HEK293 (cell line): Measurements from ENCODE around the gene STK16.
A peak's percentile ranks its signal among the peaks of the same experiment; 100 is the strongest.

Experiments used
- CTCF ChIA-PET: fragments of 350-600 bp; formaldehyde crosslinking; extraction: SDS; loops from one replicate; lab custom pipeline; 2021; ENCODE audit warnings: antibody characterized with exemption; lab: Yijun Ruan, JAX
- POLR2A ChIA-PET: fragments of 300-600 bp; formaldehyde crosslinking; extraction: SDS; loops from one replicate; lab custom pipeline; 2020; ENCODE audit warnings: antibody characterized with exemption, inconsistent platforms; lab: Yijun Ruan, JAX
- H3K27ac ChIP-seq: fragments of 200-500 bp; sonication (Bioruptor generic); 2 replicates; pipeline ENCODE4 v1.5.1; 2014; ENCODE audit warnings: low read depth, low read length, control low read depth, inconsistent platforms; ENCODE audit errors: extremely low read depth
- H3K36me3 ChIP-seq, 2 experiments: fragments of 200-500 bp in 1 of 2; sonication (Bioruptor generic) in 1 of 2; 1 replicate in 1 of 2; 2 replicates in 1 of 2; pipeline ENCODE4 v1.5.1; 2014 to 2017; ENCODE audit warnings: inconsistent platforms in 2 of 2, low read length in 2 of 2; ENCODE audit not compliant: control insufficient read depth in 2 of 2, insufficient read depth in 1 of 2
- H3K4me1 ChIP-seq: fragments of 200-500 bp; sonication (Bioruptor generic); 2 replicates; pipeline ENCODE4 v1.5.1; 2014; ENCODE audit warnings: mild to moderate bottlenecking, low read length, inconsistent platforms; ENCODE audit not compliant: control insufficient read depth, insufficient read depth
- H3K4me3 ChIP-seq: 2 replicates; pipeline ENCODE4 v1.5.1; 2011; ENCODE audit warnings: low read depth, mild to moderate bottlenecking, control low read depth, low read length, moderate library complexity
- H3K9me3 ChIP-seq: fragments of 200-500 bp; sonication (Bioruptor generic); 2 replicates; pipeline ENCODE4 v1.5.1; 2014; ENCODE audit warnings: low read depth, low read length, inconsistent platforms; ENCODE audit not compliant: control insufficient read depth, insufficient read depth
- GLI2 ChIP-seq: fragments of 450-650 bp; formaldehyde crosslinking; IDR thresholded peaks from 2 replicates; pipeline ENCODE4; 2017; ENCODE audit warnings: missing biosample characterization, missing genetic modification characterization, low read depth, borderline replicate concordance
- OVOL3 ChIP-seq: fragments of 450-650 bp; formaldehyde crosslinking; IDR thresholded peaks from 2 replicates; pipeline ENCODE4 v1.5.1; 2016; ENCODE audit warnings: missing biosample characterization, missing genetic modification characterization
- WT1 ChIP-seq: fragments of 450-650 bp; formaldehyde crosslinking; IDR thresholded peaks from 2 replicates; pipeline ENCODE4 v1.5.1; 2016; ENCODE audit warnings: missing biosample characterization, missing genetic modification characterization
- YY1 ChIP-seq: fragments of 450-650 bp; formaldehyde crosslinking; IDR thresholded peaks from 2 replicates; pipeline ENCODE4 v1.5.1; 2018; ENCODE audit warnings: missing biosample characterization, missing genetic modification characterization
- ZEB2 ChIP-seq: fragments of 450-650 bp; formaldehyde crosslinking; IDR thresholded peaks from 2 replicates; pipeline ENCODE4 v1.5.1; 2016; ENCODE audit warnings: missing biosample characterization, missing genetic modification characterization
- ZFP37 ChIP-seq: fragments of 450-650 bp; formaldehyde crosslinking; IDR thresholded peaks from 2 replicates; pipeline ENCODE4 v1.5.1; 2016; ENCODE audit warnings: missing biosample characterization, missing genetic modification characterization
- ZIC2 ChIP-seq: fragments of 450-650 bp; formaldehyde crosslinking; IDR thresholded peaks from 2 replicates; pipeline ENCODE4 v1.5.1; 2016; ENCODE audit warnings: missing biosample characterization, missing genetic modification characterization
- ZNF175 ChIP-seq: fragments of 450-650 bp; formaldehyde crosslinking; IDR thresholded peaks from 2 replicates; pipeline ENCODE4 v1.5.1; 2016; ENCODE audit warnings: missing biosample characterization, missing genetic modification characterization
- ZNF202 ChIP-seq: fragments of 450-650 bp; formaldehyde crosslinking; IDR thresholded peaks from 2 replicates; pipeline ENCODE4 v1.5.1; 2016; ENCODE audit warnings: missing biosample characterization, missing genetic modification characterization, borderline replicate concordance
- ZNF24 ChIP-seq: fragments of 450-650 bp; formaldehyde crosslinking; IDR thresholded peaks from 2 replicates; pipeline ENCODE4 v1.5.1; 2016; ENCODE audit warnings: missing biosample characterization, missing genetic modification characterization
- ZNF341 ChIP-seq: fragments of 450-650 bp; formaldehyde crosslinking; IDR thresholded peaks from 2 replicates; pipeline ENCODE4; 2016; ENCODE audit warnings: low read depth, missing biosample characterization, missing genetic modification characterization
- ZNF391 ChIP-seq: fragments of 450-650 bp; formaldehyde crosslinking; IDR thresholded peaks from 2 replicates; pipeline ENCODE4 v1.5.1; 2016; ENCODE audit warnings: low read depth, missing biosample characterization, missing genetic modification characterization, borderline replicate concordance
- ZNF473 ChIP-seq: fragments of 450-650 bp; formaldehyde crosslinking; IDR thresholded peaks from 2 replicates; pipeline ENCODE4 v1.5.1; 2017; ENCODE audit warnings: missing biosample characterization, missing genetic modification characterization
- ZNF585B ChIP-seq: fragments of 450-650 bp; formaldehyde crosslinking; IDR thresholded peaks from 2 replicates; pipeline ENCODE4 v1.5.1; 2016; ENCODE audit warnings: missing biosample characterization, missing genetic modification characterization
- ZNF596 ChIP-seq: fragments of 450-650 bp; IDR thresholded peaks from 2 replicates; pipeline ENCODE4 v1.5.0; 2018; ENCODE audit warnings: missing biosample characterization, mild to moderate bottlenecking, missing genetic modification characterization, moderate library complexity
- ZNF777 ChIP-seq: fragments of 450-650 bp; formaldehyde crosslinking; IDR thresholded peaks from 2 replicates; pipeline ENCODE4 v1.5.1; 2017; ENCODE audit warnings: missing biosample characterization, missing genetic modification characterization, borderline replicate concordance
- ZNF837 ChIP-seq: fragments of 450-650 bp; formaldehyde crosslinking; IDR thresholded peaks from 2 replicates; pipeline ENCODE4 v1.5.1; 2016; ENCODE audit warnings: missing biosample characterization, missing genetic modification characterization
- TF ChIP-seq, protein P1 (sequence below): sonication (generic); formaldehyde crosslinking; IDR thresholded peaks from 2 replicates; pipeline ENCODE4 v1.8.1; 2022; ENCODE audit warnings: mild to moderate bottlenecking, moderate library complexity, missing genetic modification reagents
- TF ChIP-seq, protein P2 (sequence below): fragments of 450-650 bp; formaldehyde crosslinking; IDR thresholded peaks from 2 replicates; pipeline ENCODE4 v1.5.1; 2016; ENCODE audit warnings: missing biosample characterization, missing genetic modification characterization
- TF ChIP-seq, protein P3 (sequence below): fragments of 450-650 bp; formaldehyde crosslinking; IDR thresholded peaks from 2 replicates; pipeline ENCODE4 v1.5.1; 2016; ENCODE audit warnings: missing biosample characterization, missing genetic modification characterization
- TF ChIP-seq, protein P4 (sequence below): IDR thresholded peaks from 2 replicates; pipeline ENCODE4 v1.6.1; 2011; ENCODE audit warnings: mild to moderate bottlenecking, low read depth, low read length, borderline replicate concordance

The STK16 gene

DNA sequence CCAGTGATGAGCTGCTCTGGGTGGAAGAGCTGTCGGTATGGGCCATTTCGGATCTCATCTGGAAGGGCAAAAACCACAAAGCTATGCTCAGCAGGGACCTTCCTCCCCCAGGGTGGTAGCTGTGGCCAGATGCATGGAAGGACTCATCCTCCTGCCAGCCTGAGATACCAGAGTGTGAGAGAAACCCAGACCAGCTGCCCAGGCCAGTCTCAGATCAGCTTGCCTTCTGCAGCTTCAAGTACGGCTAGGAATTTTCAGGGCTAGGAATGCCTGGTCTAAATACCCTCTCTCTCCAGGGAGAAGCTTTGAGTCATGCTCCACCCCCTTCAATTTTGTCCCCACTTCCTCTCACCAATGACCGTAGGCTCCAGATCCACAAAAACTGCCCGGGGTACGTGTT, 6.4 kb downstream of the STK16 start (continued):
- TF ChIP-seq, protein P1, sequence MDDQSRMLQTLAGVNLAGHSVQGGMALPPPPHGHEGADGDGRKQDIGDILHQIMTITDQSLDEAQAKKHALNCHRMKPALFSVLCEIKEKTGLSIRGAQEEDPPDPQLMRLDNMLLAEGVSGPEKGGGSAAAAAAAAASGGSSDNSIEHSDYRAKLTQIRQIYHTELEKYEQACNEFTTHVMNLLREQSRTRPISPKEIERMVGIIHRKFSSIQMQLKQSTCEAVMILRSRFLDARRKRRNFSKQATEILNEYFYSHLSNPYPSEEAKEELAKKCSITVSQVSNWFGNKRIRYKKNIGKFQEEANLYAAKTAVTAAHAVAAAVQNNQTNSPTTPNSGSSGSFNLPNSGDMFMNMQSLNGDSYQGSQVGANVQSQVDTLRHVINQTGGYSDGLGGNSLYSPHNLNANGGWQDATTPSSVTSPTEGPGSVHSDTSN (CRISPR knock-in tag): no peak

DNA sequence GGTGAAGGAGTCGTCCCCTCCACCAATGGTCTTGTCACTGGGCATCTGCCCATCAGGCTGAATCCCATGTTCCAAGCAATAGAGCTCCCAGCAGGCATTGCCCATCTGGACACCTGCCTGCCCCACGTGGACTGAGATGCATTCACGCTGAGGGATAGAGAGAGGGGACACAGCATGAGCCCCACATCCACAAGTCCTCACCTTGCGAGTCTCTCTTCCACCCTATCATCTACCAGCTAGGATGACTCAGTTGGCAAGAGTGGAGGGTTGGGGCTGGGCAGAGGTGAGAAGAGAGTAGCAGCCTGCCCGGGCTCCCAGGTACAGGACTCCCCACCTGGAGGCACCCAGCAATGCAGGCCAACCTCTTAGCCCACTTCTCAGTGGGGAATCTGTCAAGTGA, 6.8 kb downstream of the STK16 start:
- CTCF ChIA-PET: interaction anchor here (0.6 to 6.2 kb wide), 6 partner anchors 22 to 94 kb away, joined by 3 to 83 read pairs (median 5); partner anchors contain the start of genes ANKZF1, ATG9A and DNAJB2
- H3K27ac ChIP-seq: no peak overlapping the region
- H3K4me3 ChIP-seq: no peak overlapping the region
- H3K9me3 ChIP-seq: no peaks in the 10 kb centered on the region
- TF ChIP-seq GLI2 (no peak), ZIC2 (peak; percentile 71)
- POLR2A ChIA-PET: interaction anchor here (0.6 to 2.1 kb wide), 4 partner anchors 13 to 46 kb away, joined by 3 to 5 read pairs (median 4); partner anchors contain the start of genes DNAJB2 and ZFAND2B
- peaks cover 0 to 26% of the 10 kb centered on the region in 2 experiments; a peak in 1 of 3 replicates for H3K36me3 ChIP-seq
- peaks cover 4% of the 10 kb centered on the region; the same call in 1 of the 2 replicates for H3K4me1 ChIP-seq

DNA sequence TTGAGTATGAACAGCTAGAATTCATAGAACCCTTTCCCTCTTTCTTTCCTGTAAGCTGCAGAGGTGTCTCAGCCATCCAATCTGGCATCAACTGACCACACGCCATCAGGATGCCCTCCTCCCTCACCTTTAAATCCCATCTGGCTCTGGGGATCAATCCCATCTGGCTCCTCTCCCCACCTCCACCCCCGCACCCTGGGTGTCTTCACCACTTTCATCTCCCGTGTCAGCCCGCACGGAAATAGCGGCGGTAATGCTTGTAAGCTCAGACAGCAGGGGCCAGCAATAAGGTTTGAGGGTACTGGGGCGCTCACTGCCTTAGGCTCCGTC, 7.3 kb downstream of the STK16 start:
- Histone ChIP-seq H3K4me1 (peaks cover 4% of the 10 kb centered on the region; the same call in 1 of the 2 replicates), H3K36me3 (peaks cover 0 to 22% of the 10 kb centered on the region in 2 experiments; a peak in 1 of 3 replicates), H3K27ac (no peak overlapping the region), H3K9me3 (no peaks in the 10 kb centered on the region), H3K4me3 (no peak overlapping the region)
- POLR2A ChIA-PET: interaction anchor here (0.6 to 1.6 kb wide), 5 partner anchors 13 to 46 kb away, joined by 3 to 9 read pairs (median 5); partner anchors contain the start of genes DNAJB2 and ZFAND2B
- CTCF ChIA-PET: interaction anchor here (1.0 to 6.2 kb wide), 4 partner anchors 23 to 46 kb away, joined by 3 to 83 read pairs (median 10); partner anchors contain the start of genes ANKZF1, ATG9A and DNAJB2
- TF ChIP-seq ZNF837 (tag by site-specific recombination): no peak
- TF ChIP-seq ZNF596: no peak
- no peak for TF ChIP-seq ZNF473 (tag by site-specific recombination)
- no peak for TF ChIP-seq ZNF585B (tag by site-specific recombination)
- TF ChIP-seq, protein P2, sequence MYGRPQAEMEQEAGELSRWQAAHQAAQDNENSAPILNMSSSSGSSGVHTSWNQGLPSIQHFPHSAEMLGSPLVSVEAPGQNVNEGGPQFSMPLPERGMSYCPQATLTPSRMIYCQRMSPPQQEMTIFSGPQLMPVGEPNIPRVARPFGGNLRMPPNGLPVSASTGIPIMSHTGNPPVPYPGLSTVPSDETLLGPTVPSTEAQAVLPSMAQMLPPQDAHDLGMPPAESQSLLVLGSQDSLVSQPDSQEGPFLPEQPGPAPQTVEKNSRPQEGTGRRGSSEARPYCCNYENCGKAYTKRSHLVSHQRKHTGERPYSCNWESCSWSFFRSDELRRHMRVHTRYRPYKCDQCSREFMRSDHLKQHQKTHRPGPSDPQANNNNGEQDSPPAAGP (tag by site-specific recombination): no peak

DNA sequence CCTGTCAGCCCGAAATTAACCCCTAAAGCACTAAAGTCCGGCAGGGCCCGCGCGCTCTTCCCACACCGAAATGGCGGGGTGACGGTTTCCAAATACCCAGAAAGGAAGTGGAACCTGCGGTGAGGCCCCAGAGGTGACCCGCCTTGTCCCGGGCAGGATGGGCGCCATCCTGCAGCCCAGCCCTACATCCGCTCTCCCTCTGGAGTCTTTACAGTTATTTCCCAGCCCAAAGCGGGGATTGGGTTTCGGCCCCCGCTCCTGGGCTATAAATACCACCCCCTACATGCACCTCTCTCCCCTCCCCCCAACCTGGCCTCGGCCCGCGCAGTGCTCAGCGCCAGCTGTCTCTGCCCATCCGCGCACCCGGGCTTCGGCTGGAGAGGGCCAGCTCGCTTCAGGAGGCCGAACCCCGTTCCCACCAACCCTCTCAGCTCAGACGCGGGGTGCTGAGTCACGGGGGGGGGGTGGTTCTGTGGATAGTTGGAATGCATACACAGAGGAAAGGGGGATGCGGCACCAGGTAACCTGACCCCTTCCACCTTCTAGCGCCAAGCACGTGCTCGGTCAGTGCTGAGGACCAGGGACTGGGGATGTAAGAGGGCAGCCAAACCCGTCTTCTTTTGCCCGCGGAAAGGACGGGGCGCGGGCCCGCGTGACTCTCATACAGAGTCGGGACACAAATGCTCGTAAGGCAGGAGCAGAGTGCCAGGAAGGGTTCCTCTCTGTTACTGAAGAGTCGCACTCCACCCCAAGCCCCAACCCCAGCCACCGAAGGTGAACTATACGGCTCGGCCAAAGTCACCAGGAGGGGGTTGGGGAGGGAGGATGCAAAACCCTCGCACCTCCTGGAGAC, 7.8 kb downstream of the STK16 start, which contains the start of gene TUBA4B:
TSS of gene TUBA4B (plus strand) at position 344 of the 853 bp plus-strand sequence. CDS start at position 509, 165 bp downstream.
- Histone ChIP-seq H3K9me3 (no peaks in the 10 kb centered on the region), H3K4me1 (peaks cover 4% of the 10 kb centered on the region; the same call in 1 of the 2 replicates), H3K27ac (no peak within 1 kb of the TSS), H3K36me3 (peaks cover 0 to 16% of the 10 kb centered on the region in 2 experiments; a peak in 1 of 3 replicates), H3K4me3 (peak within 1 kb of the TSS; percentile 55)
- CTCF ChIA-PET: interaction anchor here (1.0 to 6.2 kb wide), 5 partner anchors 23 to 46 kb away, joined by 3 to 83 read pairs (median 12); partner anchors contain the start of genes ANKZF1, ATG9A and DNAJB2
- POLR2A ChIA-PET: interaction anchor here (0.6 to 3.2 kb wide), 7 partner anchors 8 to 47 kb away, joined by 4 to 17 read pairs (median 5); partner anchors contain the start of genes GLB1L, STK16 and ZFAND2B
- no peak for TF ChIP-seq ZFP37 (tag by site-specific recombination)
- TF ChIP-seq ZNF341 (tag by site-specific recombination): no peak
- TF ChIP-seq YY1 (tag by site-specific recombination): no peak
- no peak for TF ChIP-seq WT1 (tag by site-specific recombination)
- TF ChIP-seq, protein P3, sequence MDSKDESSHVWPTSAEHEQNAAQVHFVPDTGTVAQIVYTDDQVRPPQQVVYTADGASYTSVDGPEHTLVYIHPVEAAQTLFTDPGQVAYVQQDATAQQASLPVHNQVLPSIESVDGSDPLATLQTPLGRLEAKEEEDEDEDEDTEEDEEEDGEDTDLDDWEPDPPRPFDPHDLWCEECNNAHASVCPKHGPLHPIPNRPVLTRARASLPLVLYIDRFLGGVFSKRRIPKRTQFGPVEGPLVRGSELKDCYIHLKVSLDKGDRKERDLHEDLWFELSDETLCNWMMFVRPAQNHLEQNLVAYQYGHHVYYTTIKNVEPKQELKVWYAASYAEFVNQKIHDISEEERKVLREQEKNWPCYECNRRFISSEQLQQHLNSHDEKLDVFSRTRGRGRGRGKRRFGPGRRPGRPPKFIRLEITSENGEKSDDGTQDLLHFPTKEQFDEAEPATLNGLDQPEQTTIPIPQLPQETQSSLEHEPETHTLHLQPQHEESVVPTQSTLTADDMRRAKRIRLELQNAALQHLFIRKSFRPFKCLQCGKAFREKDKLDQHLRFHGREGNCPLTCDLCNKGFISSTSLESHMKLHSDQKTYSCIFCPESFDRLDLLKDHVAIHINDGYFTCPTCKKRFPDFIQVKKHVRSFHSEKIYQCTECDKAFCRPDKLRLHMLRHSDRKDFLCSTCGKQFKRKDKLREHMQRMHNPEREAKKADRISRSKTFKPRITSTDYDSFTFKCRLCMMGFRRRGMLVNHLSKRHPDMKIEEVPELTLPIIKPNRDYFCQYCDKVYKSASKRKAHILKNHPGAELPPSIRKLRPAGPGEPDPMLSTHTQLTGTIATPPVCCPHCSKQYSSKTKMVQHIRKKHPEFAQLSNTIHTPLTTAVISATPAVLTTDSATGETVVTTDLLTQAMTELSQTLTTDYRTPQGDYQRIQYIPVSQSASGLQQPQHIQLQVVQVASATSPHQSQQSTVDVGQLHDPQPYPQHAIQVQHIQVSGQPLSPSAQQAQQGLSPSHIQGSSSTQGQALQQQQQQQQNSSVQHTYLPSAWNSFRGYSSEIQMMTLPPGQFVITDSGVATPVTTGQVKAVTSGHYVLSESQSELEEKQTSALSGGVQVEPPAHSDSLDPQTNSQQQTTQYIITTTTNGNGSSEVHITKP (tag by site-specific recombination): no peak
- TF ChIP-seq ZNF175 (tag by site-specific recombination): no peak
- no peak for TF ChIP-seq OVOL3
- TF ChIP-seq ZNF202 (tag by site-specific recombination): no peak
- no peak for TF ChIP-seq ZNF777
- TF ChIP-seq ZNF391 (tag by site-specific recombination): no peak
- TF ChIP-seq ZEB2 (tag by site-specific recombination): no peak
- TF ChIP-seq, protein P4, sequence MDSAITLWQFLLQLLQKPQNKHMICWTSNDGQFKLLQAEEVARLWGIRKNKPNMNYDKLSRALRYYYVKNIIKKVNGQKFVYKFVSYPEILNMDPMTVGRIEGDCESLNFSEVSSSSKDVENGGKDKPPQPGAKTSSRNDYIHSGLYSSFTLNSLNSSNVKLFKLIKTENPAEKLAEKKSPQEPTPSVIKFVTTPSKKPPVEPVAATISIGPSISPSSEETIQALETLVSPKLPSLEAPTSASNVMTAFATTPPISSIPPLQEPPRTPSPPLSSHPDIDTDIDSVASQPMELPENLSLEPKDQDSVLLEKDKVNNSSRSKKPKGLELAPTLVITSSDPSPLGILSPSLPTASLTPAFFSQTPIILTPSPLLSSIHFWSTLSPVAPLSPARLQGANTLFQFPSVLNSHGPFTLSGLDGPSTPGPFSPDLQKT: no peak
- no peak for TF ChIP-seq ZNF24 (tag by site-specific recombination)
